ENCODE measurements around the gene CD63.

DNA sequence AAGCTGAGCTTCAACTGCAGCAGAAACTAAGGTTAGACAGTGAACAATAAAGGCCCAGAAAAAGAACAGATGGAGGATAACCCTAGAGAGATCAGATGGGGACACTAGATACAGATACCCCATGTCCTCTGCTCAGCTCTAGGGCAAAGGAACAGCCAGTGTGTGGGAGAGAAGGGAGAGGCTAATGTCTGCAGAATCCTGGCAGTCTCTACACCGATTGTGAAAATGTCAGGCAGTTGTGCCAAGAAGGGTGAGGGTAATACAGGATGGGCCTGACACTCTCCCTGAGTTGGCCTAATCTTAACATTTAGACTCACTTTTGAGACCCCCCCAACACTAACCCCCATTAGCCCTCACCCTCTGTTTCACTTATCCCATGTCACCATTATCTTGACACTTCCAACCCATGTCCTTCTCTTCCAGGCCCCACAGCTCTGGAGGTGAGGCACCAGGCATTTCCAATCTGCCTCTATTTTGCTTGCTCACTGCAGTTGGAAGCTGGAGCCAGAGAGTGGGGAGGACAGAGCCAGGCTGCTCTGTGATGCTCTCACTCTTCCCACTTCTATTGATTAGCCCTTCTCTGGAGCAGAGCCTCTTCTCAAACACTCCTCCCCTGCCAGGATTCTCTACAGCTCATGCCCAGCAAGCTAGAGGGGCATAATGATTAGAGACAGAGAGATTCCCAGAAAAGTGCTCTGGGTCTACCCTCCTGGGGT lies 16.0 kb downstream of the CD63 start:
- TF ChIP-seq ZNF140 (tag by site-specific recombination; IDR thresholded peaks at IDR 0.05) (no peak), REPIN1 (tag by site-specific recombination; IDR thresholded peaks at IDR 0.05; ENCODE audit: low read depth) (no peak), ZNF416 (tag by site-specific recombination; IDR thresholded peaks at IDR 0.05) (no peak), ZBTB21 (tag by site-specific recombination; IDR thresholded peaks at IDR 0.05) (no peak), GLI2 (tag by site-specific recombination; IDR thresholded peaks at IDR 0.05; ENCODE audit: borderline replicate concordance, low read depth) (no peak), ZNF10 (tag by site-specific recombination; IDR thresholded peaks at IDR 0.05) (no peak), ZFP41 (tag by site-specific recombination; IDR thresholded peaks at IDR 0.05; ENCODE audit: borderline replicate concordance) (no peak)
- TF ChIP-seq, protein P1, sequence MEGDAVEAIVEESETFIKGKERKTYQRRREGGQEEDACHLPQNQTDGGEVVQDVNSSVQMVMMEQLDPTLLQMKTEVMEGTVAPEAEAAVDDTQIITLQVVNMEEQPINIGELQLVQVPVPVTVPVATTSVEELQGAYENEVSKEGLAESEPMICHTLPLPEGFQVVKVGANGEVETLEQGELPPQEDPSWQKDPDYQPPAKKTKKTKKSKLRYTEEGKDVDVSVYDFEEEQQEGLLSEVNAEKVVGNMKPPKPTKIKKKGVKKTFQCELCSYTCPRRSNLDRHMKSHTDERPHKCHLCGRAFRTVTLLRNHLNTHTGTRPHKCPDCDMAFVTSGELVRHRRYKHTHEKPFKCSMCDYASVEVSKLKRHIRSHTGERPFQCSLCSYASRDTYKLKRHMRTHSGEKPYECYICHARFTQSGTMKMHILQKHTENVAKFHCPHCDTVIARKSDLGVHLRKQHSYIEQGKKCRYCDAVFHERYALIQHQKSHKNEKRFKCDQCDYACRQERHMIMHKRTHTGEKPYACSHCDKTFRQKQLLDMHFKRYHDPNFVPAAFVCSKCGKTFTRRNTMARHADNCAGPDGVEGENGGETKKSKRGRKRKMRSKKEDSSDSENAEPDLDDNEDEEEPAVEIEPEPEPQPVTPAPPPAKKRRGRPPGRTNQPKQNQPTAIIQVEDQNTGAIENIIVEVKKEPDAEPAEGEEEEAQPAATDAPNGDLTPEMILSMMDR (tag by site-specific recombination; IDR thresholded peaks at IDR 0.05): no peak
- TF ChIP-seq, protein P2, sequence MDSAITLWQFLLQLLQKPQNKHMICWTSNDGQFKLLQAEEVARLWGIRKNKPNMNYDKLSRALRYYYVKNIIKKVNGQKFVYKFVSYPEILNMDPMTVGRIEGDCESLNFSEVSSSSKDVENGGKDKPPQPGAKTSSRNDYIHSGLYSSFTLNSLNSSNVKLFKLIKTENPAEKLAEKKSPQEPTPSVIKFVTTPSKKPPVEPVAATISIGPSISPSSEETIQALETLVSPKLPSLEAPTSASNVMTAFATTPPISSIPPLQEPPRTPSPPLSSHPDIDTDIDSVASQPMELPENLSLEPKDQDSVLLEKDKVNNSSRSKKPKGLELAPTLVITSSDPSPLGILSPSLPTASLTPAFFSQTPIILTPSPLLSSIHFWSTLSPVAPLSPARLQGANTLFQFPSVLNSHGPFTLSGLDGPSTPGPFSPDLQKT (IDR thresholded peaks at IDR 0.05; ENCODE audit: borderline replicate concordance, low read depth, low read length): no peak
- TF ChIP-seq, protein P3, sequence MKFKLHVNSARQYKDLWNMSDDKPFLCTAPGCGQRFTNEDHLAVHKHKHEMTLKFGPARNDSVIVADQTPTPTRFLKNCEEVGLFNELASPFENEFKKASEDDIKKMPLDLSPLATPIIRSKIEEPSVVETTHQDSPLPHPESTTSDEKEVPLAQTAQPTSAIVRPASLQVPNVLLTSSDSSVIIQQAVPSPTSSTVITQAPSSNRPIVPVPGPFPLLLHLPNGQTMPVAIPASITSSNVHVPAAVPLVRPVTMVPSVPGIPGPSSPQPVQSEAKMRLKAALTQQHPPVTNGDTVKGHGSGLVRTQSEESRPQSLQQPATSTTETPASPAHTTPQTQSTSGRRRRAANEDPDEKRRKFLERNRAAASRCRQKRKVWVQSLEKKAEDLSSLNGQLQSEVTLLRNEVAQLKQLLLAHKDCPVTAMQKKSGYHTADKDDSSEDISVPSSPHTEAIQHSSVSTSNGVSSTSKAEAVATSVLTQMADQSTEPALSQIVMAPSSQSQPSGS (tag by site-specific recombination; IDR thresholded peaks at IDR 0.05; ENCODE audit: low read depth): no peak
